LNCAP (cell line): ENCODE data around the gene DOCK4.

Experiments
- TF ChIP-seq, protein P1 (sequence below): fragments of 450-650 bp; IDR thresholded peaks from 2 replicates; pipeline ENCODE4 v1.5.1; 2017; ENCODE audit warnings: mild to moderate bottlenecking

DOCK4 gene

DNA sequence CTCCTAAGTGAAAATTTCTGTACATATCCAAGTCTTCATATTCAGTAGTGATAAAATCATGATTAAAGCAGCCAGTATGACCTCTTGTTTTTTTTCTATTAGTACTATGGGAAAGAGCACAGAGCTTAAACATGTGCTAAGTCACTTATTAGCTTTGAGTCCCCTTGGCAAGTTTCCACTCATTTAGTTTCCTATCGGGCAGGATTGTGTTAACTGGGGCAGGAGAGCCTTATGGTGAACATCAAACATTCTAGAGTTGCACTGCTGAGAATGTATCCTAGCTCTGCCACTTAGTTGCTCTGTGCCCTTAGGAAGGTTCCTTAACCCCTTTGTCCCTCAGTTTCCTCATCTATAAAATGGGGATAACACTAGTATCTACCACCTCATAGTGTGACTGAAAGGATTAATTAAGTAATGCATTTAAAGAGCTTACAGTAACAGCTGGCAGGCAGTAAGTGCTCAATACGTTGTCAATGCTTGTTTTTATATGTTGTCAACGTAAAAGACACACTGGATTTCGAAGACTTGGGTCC lies 117.6 kb downstream of the DOCK4 start:
- TF ChIP-seq, protein P1, sequence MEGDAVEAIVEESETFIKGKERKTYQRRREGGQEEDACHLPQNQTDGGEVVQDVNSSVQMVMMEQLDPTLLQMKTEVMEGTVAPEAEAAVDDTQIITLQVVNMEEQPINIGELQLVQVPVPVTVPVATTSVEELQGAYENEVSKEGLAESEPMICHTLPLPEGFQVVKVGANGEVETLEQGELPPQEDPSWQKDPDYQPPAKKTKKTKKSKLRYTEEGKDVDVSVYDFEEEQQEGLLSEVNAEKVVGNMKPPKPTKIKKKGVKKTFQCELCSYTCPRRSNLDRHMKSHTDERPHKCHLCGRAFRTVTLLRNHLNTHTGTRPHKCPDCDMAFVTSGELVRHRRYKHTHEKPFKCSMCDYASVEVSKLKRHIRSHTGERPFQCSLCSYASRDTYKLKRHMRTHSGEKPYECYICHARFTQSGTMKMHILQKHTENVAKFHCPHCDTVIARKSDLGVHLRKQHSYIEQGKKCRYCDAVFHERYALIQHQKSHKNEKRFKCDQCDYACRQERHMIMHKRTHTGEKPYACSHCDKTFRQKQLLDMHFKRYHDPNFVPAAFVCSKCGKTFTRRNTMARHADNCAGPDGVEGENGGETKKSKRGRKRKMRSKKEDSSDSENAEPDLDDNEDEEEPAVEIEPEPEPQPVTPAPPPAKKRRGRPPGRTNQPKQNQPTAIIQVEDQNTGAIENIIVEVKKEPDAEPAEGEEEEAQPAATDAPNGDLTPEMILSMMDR: no peak

DNA sequence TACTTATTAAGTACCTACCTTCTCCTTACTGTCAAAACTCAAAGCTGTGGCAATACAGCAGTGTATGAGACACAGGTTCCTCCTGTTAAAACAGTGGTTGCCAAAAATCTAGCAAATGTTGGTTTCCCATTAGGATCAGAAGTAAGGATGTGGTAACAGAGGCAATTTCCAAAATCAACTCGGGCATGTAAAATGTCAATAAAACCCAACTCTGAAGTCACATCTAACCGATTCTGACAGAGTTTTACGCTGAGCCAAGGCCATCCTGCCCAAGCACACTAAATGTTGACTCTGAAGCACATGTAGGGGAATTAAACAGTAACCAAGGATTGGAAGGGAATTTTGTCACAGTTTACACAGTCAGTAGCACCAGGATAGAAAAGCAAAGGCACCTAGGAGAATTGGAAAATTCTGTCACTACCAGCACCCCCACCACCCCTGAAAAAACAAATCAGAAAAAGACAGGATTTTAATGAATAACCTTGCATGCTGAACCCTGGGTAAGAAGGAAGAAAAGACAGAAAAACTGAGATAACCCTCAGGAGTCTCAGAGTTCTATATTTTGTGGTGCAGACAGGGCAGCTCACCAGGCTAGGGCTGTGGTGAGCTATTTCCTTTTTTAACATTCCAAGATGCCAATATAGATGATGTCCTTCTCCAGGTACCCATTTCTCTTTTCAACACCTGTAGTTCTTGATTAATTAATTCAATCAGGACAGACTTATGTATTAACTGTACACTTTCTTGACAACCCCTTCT lies 119.5 kb downstream of the DOCK4 start:
- TF ChIP-seq, protein P1: no peak

DNA sequence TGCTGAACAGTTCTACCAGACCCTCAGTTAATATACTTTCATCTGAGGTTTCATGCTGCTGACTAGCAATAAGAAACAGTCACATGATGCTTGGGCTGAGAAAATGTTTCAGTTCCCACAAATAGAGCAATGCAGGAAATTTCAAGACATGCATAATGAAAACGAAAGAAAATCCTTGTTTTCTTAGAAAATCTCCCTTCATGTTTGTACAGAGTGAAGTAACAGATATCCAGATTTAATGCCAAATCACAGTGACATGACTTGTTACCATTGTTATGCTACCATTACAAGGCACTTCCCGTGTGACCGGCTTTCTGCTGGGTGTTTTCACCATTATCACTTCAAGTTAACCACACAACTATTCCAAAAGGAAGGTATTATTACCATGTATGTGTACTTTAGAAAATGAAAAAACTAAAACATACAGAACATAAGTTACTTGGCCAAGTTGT lies 121.7 kb downstream of the DOCK4 start:
- TF ChIP-seq, protein P1: no peak

DNA sequence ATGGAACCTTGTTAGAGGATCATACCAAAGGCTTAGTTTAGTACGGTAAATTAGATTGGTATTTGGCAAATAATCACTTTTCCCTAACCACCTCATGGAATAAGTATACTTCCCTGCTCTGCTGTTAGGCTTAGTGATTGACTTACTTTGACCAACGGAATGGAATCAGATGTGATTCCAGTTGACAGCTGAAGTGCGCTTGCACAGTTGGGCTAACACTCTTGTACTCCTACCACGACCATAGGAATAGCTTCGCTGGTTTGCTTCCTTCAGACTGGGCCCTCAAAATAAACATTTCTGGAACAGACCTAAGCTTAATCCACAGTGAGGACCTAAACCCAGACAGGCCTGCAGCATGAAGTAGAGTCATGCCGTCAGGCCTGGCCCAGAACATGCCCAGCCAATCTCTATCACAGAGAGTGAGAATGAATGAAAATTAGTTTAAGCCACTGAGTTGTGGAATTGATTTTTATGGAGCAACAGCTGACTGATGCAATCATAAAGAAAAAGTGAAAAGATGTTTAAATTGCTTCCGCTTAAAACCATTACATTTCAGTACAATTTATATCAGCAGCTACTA lies 122.3 kb downstream of the DOCK4 start:
- TF ChIP-seq, protein P1: no peak

DNA sequence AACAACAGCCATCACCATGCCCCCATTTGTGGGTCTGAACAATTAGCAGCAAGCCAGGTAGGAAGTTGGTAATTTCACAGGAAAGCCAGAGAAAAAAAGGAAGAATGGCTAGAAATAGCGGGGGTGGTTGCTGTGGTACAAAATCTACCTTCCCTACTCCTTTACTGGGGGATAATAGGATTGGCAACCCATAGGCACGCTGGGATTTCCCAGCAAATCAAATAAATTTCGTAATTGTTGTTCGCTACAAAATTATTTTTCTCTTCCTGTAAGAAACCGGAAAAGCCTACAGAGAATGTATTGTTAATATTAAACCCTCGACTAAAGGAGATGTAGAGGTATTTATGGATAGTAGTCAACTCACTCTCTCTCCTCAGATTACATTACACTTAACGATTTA lies 123.9 kb downstream of the DOCK4 start:
- TF ChIP-seq, protein P1: no peak

DNA sequence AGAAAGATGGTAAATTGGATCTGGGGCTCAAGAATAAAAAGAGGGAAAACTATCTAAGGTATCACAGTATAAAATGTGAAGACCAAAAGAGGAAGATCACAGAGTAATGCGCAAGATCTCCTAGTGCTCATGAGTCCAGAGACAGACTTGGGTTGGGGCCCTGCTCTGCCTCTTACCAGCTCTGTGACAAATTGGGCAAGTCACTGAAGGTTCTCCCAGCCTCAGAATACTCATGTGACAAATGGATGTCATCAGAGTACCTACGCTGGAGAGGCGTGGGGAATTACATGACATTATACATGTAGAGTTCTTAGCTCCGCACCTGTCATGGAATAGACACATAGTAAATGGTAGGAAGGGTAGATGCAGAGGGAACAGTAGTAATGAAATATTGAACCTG lies 124.4 kb downstream of the DOCK4 start:
- TF ChIP-seq, protein P1: no peak

DNA sequence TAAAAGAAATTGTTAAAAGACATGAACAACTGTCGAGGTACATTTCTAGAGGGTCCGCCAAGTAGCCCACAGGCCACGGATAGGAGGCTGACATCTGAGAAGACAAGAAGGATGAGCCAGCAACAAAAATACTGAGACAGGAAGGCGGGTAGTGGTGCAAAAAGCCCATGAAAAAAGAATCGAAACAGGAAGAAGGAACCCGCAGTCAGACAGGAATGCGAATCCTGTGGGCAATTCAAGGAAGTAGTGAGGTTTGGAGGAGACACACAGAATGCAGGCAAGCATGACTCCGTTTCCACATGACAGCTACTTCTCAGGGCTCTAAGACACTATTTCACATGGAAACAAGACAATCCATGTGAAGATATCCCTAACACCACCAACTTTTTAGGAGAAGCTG lies 125.2 kb downstream of the DOCK4 start:
- TF ChIP-seq, protein P1: no peak
